Stimulated activated CD8-positive, alpha-beta memory T cell treated with anti-CD3 and anti-CD28 coated beads, Interleukin-12 subunit alpha, Interleukin-12 subunit beta, amount 100 ng/mL, for 24 hours (primary cell): ENCODE measurements around the gene SLC38A6.
"Not testable (repeated sequence)": the region's sequence is repeated elsewhere in the genome, so short reads cannot be mapped to it uniquely, and the experiment has no call there.

Experiments
- DNase-seq: peaks from one replicate; pipeline ENCODE4 v3.0.0-alpha.2; 2020; ENCODE audit errors: extremely low read depth

SLC38A6 gene

DNA sequence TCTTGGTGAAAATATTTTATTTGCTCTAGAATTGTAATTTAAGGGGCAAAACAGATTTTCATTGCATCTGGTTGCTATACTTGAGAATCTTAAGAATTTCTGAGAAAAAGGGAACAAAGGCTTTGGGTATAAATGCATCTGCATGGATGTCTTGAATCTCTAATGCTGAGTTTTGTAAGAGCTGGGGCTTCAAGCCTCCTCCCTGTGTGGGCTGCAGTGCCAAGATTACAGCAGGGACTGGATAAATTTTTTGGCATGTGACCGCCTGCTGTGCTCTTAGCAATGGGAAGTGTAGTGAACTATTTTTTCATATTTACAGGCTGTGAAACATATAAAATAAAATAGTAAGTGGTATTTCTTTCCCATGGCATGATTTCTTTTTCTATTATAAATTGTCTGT, 70.0 kb downstream of the SLC38A6 start:
- no peak for DNase-seq

- no peak for DNase-seq
Measured at GRCh38 chr14:61051621-61052020, 70.6 kb downstream of the SLC38A6 start.

DNA sequence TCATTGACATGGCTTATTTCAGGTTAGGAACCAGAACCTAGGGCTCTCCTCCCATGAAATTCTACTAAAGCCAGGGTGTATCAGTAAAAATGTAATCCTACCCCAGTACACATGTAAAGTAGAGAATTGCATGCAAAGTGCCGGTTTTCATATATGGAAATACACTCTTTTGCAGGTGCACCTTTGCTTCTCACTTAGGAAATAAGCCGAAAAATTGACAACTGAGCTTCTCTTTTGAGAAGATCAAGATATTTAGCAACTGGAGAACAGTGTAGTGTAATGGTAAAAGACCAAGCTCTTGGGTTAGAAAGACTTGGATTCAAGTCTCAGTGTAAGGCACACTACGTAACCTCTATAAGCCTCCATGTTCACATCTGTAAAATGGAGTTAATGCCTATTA, 82.4 kb downstream of the SLC38A6 start:
- no peak for DNase-seq

GRCh38 chr14:61064210-61064609, 83.2 kb downstream of the SLC38A6 start:
- DNase-seq, result no peak

- DNase-seq, result no peak
Measured at GRCh38 chr14:61064856-61065255, 83.8 kb downstream of the SLC38A6 start.

DNA sequence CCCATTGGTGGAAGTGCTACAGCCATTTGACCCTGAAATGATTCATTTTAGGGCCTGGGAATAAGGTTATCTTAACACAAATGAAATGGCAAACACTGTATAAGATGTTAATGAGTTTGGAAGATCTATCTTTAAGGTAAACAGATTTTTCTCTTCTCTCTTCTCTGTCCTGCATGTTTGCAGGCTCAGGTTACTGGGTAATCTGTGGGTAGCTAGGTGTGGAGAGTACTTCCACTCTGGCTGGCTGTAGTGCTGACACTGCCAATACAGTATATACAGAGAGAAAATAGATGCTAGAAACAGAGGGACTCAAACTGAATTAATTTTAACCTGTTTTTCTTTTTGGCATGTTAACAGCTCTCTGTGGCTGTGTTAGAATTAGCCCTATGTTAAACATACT, 84.6 kb downstream of the SLC38A6 start:
- no peak for DNase-seq

GRCh38 chr14:61072442-61072841, 91.4 kb downstream of the SLC38A6 start:
- DNase-seq, result not testable (repeated sequence)

GRCh38 chr14:61074852-61075251, 93.8 kb downstream of the SLC38A6 start:
- DNase-seq, result no peak

DNA sequence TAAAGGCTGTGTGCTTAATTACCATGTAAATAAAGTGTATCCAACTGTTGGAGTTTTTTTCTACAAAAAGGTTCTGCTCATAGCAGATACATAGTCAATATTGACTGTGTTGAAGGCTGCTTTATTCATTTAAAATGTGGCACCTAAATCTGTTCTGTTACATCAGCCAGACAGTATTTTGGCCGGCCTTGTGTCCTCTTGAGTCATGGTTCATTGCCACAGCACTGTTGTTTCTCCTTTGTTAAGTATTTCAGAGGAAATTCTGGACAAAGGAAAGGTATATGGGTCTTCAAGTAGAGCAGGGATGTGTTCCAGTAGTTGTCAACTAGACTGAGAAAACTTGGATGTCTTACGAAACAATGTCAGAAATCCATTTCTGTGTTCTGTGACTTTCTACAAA, 95.5 kb downstream of the SLC38A6 start:
- DNase-seq, result no peak

DNA sequence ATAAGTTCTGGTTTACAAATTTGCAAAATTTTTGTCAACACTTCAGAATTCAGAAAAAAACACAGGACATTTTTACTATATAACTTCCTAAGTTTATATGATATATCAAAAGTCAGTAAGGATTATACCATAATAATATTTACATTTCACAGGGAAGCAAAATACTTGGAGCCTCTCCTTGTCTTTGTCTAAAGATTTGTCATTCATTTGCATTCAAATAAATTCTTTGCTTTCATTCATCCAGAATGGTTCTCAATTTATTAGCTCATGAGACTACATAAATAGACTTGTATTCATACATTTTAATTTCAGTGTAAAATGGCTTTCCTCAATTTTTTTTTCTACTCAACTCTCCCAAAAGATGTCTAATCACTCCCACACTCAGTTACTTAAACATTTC, 96.4 kb downstream of the SLC38A6 start:
- no peak for DNase-seq

- no peak for DNase-seq
Measured at GRCh38 chr14:61077951-61078720, 97.1 kb downstream of the SLC38A6 start.

DNA sequence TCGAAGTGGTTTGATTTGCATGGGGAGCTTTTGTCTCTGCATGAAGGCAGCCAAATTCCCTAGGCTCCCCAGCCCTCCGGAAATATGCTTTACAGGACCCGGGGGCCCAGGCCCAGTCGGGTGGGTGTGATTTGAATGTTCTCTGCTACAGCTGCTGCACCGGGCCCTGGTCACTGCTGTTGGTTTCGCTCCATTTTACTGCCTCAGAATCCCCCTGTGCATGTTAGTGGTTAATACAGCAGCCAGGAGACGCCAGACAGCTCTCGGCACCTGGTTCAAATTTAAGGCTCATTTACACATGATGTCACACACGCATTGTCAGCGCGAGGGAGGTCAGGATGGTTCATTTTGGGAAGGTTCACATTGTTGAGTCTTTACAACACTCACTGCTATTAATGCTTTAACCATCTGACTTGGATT, 99.6 kb downstream of the SLC38A6 start:
- DNase-seq, result no peak

DNA sequence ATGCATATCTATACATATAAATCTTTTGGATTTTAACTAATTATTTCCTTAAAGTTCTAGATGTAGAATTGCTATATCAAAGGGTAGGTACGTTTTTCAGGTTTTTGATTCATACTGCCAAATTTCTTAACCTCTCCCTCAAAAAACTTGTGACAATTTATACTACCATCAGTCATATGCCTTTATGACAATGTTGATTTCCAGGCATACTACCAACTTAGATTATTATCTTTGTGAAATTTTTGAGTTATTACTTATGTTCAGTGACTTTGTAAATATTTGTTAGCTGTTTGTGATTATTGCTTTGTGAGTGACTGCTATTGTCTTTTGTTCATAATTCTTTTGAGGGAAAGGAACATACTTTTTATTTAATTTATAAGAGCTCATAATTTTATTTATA, 107.0 kb downstream of the SLC38A6 start:
- no peak for DNase-seq

GRCh38 chr14:61089126-61089750, 108.2 kb downstream of the SLC38A6 start:
- no peak for DNase-seq

DNA sequence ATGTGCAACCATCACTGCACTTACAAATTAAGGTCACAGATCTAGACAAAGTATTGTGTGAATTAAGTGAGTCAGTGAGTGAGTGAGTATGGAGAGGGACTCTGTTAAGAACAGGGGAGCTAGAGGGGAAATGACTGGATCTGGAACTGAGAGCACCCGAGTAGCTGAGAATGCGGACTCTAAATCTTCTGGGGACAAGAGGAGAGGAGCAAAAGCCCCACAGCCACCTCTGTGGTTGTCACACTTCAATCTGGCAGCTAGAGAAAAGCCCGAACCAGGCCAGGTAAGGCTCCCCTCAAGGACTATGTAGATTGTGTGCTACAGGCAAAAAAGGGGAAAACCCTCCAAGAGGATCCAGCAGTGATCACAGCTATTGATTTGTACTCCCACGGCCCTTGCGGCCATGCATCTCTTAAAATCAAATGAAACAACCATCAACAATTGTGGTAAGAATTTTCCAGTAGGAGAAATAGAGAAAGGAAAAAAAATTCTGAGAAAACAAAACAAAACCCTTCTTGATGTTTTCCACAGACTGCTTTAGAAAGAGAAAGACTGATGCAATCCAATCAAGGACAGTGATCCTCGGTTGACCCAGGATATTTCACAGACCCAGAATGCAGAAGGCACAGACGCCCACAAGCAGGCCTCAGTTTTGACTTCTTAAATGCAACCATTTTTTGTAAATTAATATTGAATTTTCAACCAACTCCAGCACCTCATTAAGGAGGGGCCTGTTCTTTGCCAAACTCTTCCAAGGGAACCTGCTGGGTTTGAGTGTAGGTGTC, 109.6 kb downstream of the SLC38A6 start:
- DNase-seq, result no peak

DNA sequence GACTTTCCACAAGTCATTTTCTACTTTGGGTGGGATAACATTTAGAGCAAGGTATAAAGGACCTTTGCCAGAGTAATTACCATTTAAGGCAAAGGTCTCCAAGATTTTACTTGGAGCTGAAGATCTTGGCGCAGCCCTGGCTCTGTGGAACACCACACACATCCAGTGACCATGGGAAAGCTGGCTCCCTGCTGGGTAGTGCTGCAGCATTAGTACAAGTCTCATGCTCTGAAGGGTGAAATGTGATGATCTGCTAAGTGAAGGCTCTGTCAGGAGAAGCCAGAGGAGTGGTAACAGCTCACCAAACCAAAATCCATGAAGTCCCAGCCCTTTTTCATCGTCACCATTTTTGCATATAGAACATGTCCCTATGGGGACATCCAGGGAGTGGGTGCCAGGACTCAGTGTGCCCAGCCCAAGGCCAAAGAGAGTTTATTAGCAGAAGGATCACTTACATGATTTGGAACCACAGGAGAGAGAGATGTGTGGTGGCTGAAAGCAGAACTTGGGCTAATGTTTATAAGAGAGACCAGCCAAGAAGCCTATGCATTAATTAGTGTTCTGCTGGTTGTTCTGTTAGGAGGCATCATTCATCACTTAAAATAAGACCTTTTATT, 110.7 kb downstream of the SLC38A6 start:
- DNase-seq, result no peak

DNA sequence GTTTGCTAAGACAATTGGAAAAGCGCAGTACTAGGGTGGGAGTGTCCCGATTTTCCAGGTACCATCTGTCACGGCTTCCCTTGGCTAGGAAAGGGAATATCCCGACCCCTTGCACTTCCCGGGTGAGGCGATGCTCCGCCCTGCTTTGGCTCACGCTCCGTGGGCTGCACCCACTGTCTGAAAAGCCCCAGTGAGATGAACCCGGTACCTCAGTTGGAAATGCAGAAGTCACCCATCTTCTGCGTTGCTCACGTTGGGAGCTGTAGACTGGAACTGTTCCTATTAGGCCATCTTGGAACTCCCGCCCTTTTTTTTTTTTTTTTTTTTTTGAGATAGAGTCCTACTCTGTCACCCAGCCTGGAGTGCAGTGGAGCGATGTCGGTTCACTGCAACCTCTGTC, 117.1 kb downstream of the SLC38A6 start:
- DNase-seq, result not testable (repeated sequence)

DNA sequence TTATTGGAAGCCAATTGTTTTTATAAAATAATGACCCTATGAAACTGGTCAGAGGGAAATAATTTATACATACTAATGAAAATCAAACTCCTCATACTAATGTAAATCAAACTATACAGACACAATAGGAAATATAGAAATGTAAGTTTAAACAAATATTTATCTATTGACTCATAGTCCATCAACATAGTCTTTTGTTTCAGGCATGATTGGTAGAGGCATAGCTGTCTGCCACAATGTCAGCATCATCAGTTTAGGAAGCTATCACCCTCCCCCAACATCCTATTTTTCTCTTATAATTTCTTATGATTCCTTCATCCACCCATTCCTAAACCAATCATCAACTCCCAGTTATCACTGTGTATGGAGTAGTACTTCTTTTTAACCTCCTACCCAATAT, 117.7 kb downstream of the SLC38A6 start:
- DNase-seq, result no peak

DNA sequence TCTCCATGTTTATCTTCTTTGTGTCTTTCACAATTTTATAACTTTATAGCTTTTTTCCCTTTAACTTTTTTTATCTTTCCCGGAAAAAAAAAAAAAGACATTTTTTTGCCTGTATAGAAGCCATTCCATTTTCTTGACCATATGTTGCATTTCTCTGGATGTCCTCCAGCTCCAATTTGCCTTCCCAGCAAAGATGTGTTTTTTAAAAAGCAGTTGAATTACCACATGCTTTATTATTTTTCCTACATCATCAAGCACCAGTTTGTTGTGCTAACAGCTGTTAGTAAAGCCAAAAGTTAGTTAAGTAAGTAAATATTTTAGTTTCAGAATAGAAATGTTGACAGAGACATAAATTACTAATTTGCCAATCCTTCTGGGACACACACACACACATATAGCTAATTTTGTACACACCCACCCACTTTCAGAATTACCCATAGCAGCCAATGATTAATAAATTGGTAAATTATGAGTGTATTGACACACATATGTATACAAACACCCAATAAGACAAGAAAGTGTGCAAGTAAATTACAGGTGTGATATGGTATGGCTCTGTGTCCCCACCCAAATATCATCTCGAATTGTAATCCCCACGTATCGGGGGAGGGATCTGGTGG, 118.3 kb downstream of the SLC38A6 start:
- DNase-seq, result no peak

DNA sequence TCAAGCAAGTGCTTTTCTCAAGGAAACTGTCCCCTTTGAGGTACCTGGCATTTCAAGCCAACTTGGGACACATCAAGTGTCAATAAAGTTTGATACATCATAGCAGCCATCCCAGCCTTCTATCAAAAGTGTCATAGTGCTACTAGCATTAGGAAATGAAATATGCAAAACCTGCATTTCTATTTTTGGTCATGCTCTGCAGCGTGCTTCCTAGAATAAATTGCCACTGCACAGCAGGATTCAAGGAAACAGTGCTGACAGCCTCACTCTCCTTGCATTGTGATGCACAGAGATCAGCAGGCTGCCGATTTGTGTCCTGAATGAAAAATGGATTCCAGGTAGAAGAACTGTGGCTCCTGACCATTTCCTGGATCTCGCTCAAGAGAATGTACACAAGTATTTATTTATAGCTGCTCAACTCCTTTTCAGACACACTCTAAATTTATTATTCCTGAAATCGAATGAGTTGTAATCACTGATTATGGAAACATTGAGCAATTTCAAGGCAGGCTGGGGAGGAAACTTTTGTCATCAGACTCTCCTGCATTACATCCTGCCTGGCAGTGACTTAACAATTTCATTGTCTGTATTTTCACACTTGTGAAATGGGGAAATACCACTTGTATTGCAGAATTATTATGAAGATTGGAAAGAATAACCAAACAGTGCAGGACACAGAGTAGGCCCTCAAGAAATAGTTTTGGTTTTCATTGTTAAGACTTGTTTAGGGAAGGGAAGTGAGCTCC, 120.9 kb downstream of the SLC38A6 start:
- no peak for DNase-seq
